ENCODE measurements around the gene GRK1. TPM values are rescaled to one million over a fixed set of nuclear protein-coding genes. Genes with fewer than 3 reads are reported as not detected.

GRK1 gene
- total RNA-seq, 2 experiments from 2014 or later, result not detected

GRCh38 chr13:113632706-113633484 lies 34.1 kb upstream of the GRK1 start:
- Histone ChIP-seq H3K4me3 (ENCODE audit: low read depth, low read length, poor library complexity, severe bottlenecking) (no peak overlapping the region), H3K9me3 (ENCODE audit: low read length) (no peaks in the 10 kb centered on the region), H3K36me3 (ENCODE audit: insufficient read depth, low read length) (peaks cover 77% of the 10 kb centered on the region), H3K27ac (ENCODE audit: low read depth, low read length, poor library complexity, severe bottlenecking) (no peak overlapping the region), H3K4me2 (ENCODE audit: low read length) (no peak overlapping the region), H3K9me2 (ENCODE audit: insufficient read depth, low read length) (no peaks in the 10 kb centered on the region), H2AFZ (ENCODE audit: low read length) (no peak overlapping the region), H4K20me1 (ENCODE audit: insufficient read depth, low read length) (no peaks in the 10 kb centered on the region), H3K4me1 (ENCODE audit: insufficient read depth, low read length, poor library complexity, severe bottlenecking) (no peaks in the 10 kb centered on the region), H3K79me2 (ENCODE audit: insufficient read depth, low read depth, low read length) (no peaks in the 10 kb centered on the region)
- TF ChIP-seq CTCF (conservative IDR thresholded peaks at IDR 0.05; ENCODE audit: low read length) (no peak), EZH2phosphoT487 (IDR thresholded peaks at IDR 0.05; ENCODE audit: borderline replicate concordance, low read depth, low read length) (no peak)
- BruUV-seq (replicated peaks), result no TSS peak
- ChIA-PET POLR2A (no interaction called here), CTCF (ENCODE audit: unreplicated experiment) (no interaction called here)
- intact Hi-C loops (cut with micrococcal nuclease; ENCODE audit: unreplicated experiment), result no loop called here
- no peak for DNase-seq (ENCODE audit: low spot score)

- DNase-seq (ENCODE audit: low spot score), result no peak
- no TSS peak for BruUV-seq (replicated peaks)
- intact Hi-C loops (cut with micrococcal nuclease; ENCODE audit: unreplicated experiment), result no loop called here
- Histone ChIP-seq H3K9me3 (ENCODE audit: low read length) (no peaks in the 10 kb centered on the region), H3K36me3 (ENCODE audit: insufficient read depth, low read length) (peaks cover 78% of the 10 kb centered on the region), H3K4me2 (ENCODE audit: low read length) (no peak overlapping the region), H3K4me1 (ENCODE audit: insufficient read depth, low read length, poor library complexity, severe bottlenecking) (no peaks in the 10 kb centered on the region), H2AFZ (ENCODE audit: low read length) (no peak overlapping the region), H3K4me3 (ENCODE audit: low read depth, low read length, poor library complexity, severe bottlenecking) (no peak overlapping the region), H3K79me2 (ENCODE audit: insufficient read depth, low read depth, low read length) (no peaks in the 10 kb centered on the region), H3K27ac (ENCODE audit: low read depth, low read length, poor library complexity, severe bottlenecking) (no peak overlapping the region), H3K9me2 (ENCODE audit: insufficient read depth, low read length) (no peaks in the 10 kb centered on the region), H4K20me1 (ENCODE audit: insufficient read depth, low read length) (no peaks in the 10 kb centered on the region)
- CTCF ChIA-PET (ENCODE audit: unreplicated experiment), result no interaction called here
- POLR2A ChIA-PET, result no interaction called here
- no peak for TF ChIP-seq CTCF (conservative IDR thresholded peaks at IDR 0.05; ENCODE audit: low read length)
- no peak for TF ChIP-seq EZH2phosphoT487 (IDR thresholded peaks at IDR 0.05; ENCODE audit: borderline replicate concordance, low read depth, low read length)
These were observed 33.5 kb upstream of the GRK1 start for GRCh38 chr13:113633485-113633873.

DNA sequence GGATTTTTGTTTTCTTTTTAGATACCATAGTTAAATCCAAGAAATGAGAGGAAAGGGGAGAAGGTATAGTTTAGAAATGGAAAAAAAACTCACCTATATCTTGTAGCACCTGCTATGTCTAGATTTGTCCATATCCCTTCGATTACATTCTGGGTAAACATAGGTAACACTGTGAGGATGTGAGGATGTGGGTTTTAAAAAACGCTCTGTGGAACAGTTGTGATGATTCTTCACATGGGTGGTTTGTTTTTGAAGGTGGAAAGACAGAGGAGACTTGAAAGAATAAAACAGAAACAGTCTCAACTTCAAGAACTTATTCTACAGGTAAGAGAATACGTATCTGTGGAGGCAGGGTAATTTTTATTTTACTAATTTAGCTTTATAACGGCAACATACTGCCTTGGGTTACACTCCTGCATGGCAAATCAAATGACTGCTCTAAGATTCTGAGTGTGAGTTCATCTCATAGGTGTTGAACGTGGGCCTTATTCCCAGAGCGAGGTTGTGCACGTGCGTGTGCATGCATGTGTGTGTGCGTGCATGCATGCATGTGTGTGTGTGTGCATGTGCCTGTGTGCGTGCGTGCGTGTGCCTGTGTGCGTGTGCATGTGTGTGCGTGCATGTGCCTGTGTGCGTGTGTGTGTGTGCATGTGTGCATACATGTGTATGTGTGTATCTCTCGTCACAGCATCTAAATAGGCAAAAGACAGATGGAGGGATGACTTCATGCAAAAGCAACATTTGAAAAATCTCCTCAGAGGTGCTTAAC lies 32.6 kb upstream of the GRK1 start:
- ChIA-PET POLR2A (no interaction called here), CTCF (ENCODE audit: unreplicated experiment) (no interaction called here)
- no peaks in the 10 kb centered on the region for H3K79me2 ChIP-seq (ENCODE audit: insufficient read depth, low read depth, low read length)
- no peak for DNase-seq (ENCODE audit: low spot score)
- H3K4me1 ChIP-seq (ENCODE audit: insufficient read depth, low read length, poor library complexity, severe bottlenecking), result no peaks in the 10 kb centered on the region
- TF ChIP-seq EZH2phosphoT487 (IDR thresholded peaks at IDR 0.05; ENCODE audit: borderline replicate concordance, low read depth, low read length) (no peak), CTCF (conservative IDR thresholded peaks at IDR 0.05; ENCODE audit: low read length) (no peak)
- intact Hi-C loops (cut with micrococcal nuclease; ENCODE audit: unreplicated experiment), result no loop called here
- H4K20me1 ChIP-seq (ENCODE audit: insufficient read depth, low read length), result no peaks in the 10 kb centered on the region
- H3K4me3 ChIP-seq (ENCODE audit: low read depth, low read length, poor library complexity, severe bottlenecking), result no peak overlapping the region
- peaks cover 84% of the 10 kb centered on the region for H3K36me3 ChIP-seq (ENCODE audit: insufficient read depth, low read length)
- H2AFZ ChIP-seq (ENCODE audit: low read length), result no peak overlapping the region
- no peaks in the 10 kb centered on the region for H3K9me3 ChIP-seq (ENCODE audit: low read length)
- no TSS peak for BruUV-seq (replicated peaks)
- no peaks in the 10 kb centered on the region for H3K9me2 ChIP-seq (ENCODE audit: insufficient read depth, low read length)
- no peak overlapping the region for H3K4me2 ChIP-seq (ENCODE audit: low read length)
- H3K27ac ChIP-seq (ENCODE audit: low read depth, low read length, poor library complexity, severe bottlenecking), result no peak overlapping the region
